ENCODE measurements around the gene CDKL5. TPM values are rescaled to one million over a fixed set of nuclear protein-coding genes. Genes with fewer than 3 reads are reported as not detected.
"Not testable (repeated sequence)": the region's sequence is repeated elsewhere in the genome, so short reads cannot be mapped to it uniquely, and the experiment has no call there.

The CDKL5 gene
- polyA plus RNA-seq (ENCODE audit: insufficient read length in 12 of 12), result 10 to 100 TPM in 1 of 12 donors, 1 to 10 TPM in 10, not detected in 1; 4.4 to 17.2 (median 6.5) TPM
- long read RNA-seq, donor 1, result 0 reads
- long read RNA-seq, donor 2, result 0 reads
- long read RNA-seq, donor 3, result 0 reads
- long read RNA-seq, donor 4, result 0 reads
- long read RNA-seq, donor 5, result 0 reads
- long read RNA-seq, donor 6, result 0 reads
- long read RNA-seq, donor 7, result 0 reads
- long read RNA-seq, donor 8, result 0 reads
- long read RNA-seq, donor 9, result 0 reads
- long read RNA-seq, donor 10, result 0 reads
- long read RNA-seq, donor 11, result 0 reads

- DNase-seq, result peak; percentile 94
Observed at GRCh38 chrX:18425199-18426003, at the start of gene CDKL5. Gene CDKL5, plus strand, starts transcription at chrX:18425608. Its CDS starts 81,489 bp downstream, at chrX:18507097.

- no peak for DNase-seq
Observed at GRCh38 chrX:18377796-18378195, 47.6 kb upstream of the CDKL5 start.

GRCh38 chrX:18389966-18390365 is 35.4 kb upstream of the CDKL5 start:
- DNase-seq, result no peak

GRCh38 chrX:18390941-18391538 is 34.4 kb upstream of the CDKL5 start:
- peak; percentile 71 for DNase-seq

- DNase-seq, result no peak
Observed at GRCh38 chrX:18394477-18394876, 30.9 kb upstream of the CDKL5 start.

- DNase-seq, result no peak
Observed at GRCh38 chrX:18401848-18402213, 23.6 kb upstream of the CDKL5 start.

- DNase-seq, result no peak
Observed at GRCh38 chrX:18406531-18407266, 18.7 kb upstream of the CDKL5 start.

GRCh38 chrX:18410038-18410437 is 15.4 kb upstream of the CDKL5 start:
- no peak for DNase-seq

- no peak for DNase-seq
Observed at GRCh38 chrX:18415386-18415785, 10.0 kb upstream of the CDKL5 start.

- no peak for DNase-seq
Observed at GRCh38 chrX:18422325-18422724, 3.1 kb upstream of the CDKL5 start.

GRCh38 chrX:18422886-18423285 is 2.5 kb upstream of the CDKL5 start:
- DNase-seq, result no peak

GRCh38 chrX:18424482-18425198 is 768 bp upstream of the CDKL5 start:
- no peak for DNase-seq

GRCh38 chrX:18426004-18426320 is 554 bp downstream of the CDKL5 start:
- no peak for DNase-seq

- no peak for DNase-seq
Observed at GRCh38 chrX:18428006-18428405, 2.6 kb downstream of the CDKL5 start.

GRCh38 chrX:18433288-18433687 is 7.9 kb downstream of the CDKL5 start:
- not testable (repeated sequence) for DNase-seq

GRCh38 chrX:18434896-18435295 is 9.5 kb downstream of the CDKL5 start:
- no peak for DNase-seq

GRCh38 chrX:18436017-18436416 is 10.6 kb downstream of the CDKL5 start:
- no peak for DNase-seq

GRCh38 chrX:18440835-18441234 is 15.4 kb downstream of the CDKL5 start:
- DNase-seq, result no peak

GRCh38 chrX:18441780-18442367 is 16.5 kb downstream of the CDKL5 start:
- no peak for DNase-seq

- DNase-seq, result no peak
Observed at GRCh38 chrX:18448416-18448815, 23.0 kb downstream of the CDKL5 start.

GRCh38 chrX:18449236-18449635 is 23.8 kb downstream of the CDKL5 start:
- DNase-seq, result no peak
